ENCODE data around the gene FAM229A. TPM values are rescaled to one million over a fixed set of nuclear protein-coding genes. Genes with fewer than 3 reads are reported as not detected.
A peak's percentile ranks its signal among the peaks of the same experiment; 100 is the strongest.

The FAM229A gene
- total and polyA plus RNA-seq, 9 of the 15 experiments (the other 6 are each of a cell fraction or from before 2014, with no cell fraction given), result 0.04 to 21.6 (median 7.4) TPM

- 0 out of 2 replicates have a peak, but pooled peaks have one; percentile 30 for TF ChIP-seq NKRF (IDR thresholded peaks at IDR 0.05; ENCODE audit: borderline replicate concordance)
- TF ChIP-seq HBP1 (CRISPR knock-in tag; IDR thresholded peaks at IDR 0.05), result 0 out of 2 replicates have a peak, but pooled peaks have one; percentile 58
- TF ChIP-seq POLR2A (conservative IDR thresholded peaks at IDR 0.05), result peak; percentile 12; the same call in 1 of the 2 replicates
- no peak for TF ChIP-seq NCOA4 (IDR thresholded peaks at IDR 0.05; ENCODE audit: partially characterized antibody)
- no peak for TF ChIP-seq ASH1L (IDR thresholded peaks at IDR 0.05; ENCODE audit: borderline replicate concordance, low read depth, partially characterized antibody)
- TF ChIP-seq DDX20 (tag; IDR thresholded peaks at IDR 0.05; ENCODE audit: low read depth), result no peak
- no peak for TF ChIP-seq MTA2 (IDR thresholded peaks at IDR 0.05; ENCODE audit: low read depth)
- TF ChIP-seq ZNF609 (CRISPR knock-in tag; IDR thresholded peaks at IDR 0.05; ENCODE audit: borderline replicate concordance), result no peak
- TF ChIP-seq ZNF740 (CRISPR knock-in tag; IDR thresholded peaks at IDR 0.05), result no peak
- no peak for TF ChIP-seq ZNF740 (tag; IDR thresholded peaks at IDR 0.05)
- no peak for TF ChIP-seq HDAC6 (IDR thresholded peaks at IDR 0.05; ENCODE audit: low read depth, low read length)
Observed at GRCh38 chr1:32356478-32356877, 5.8 kb downstream of the FAM229A start (continued).

All from K562 (cell line).